SKM-1 treated with dmso at 0.1 percent for 144 hours (cell line): ENCODE data around the gene SNX32.
A peak's percentile ranks its signal among the peaks of the same experiment; 100 is the strongest.

ENCODE experiments used
- DNase-seq: peaks from one replicate; lab custom pipeline; 2025; ENCODE audit not compliant: unreplicated experiment; lab: John Stamatoyannopoulos, UW

Gene SNX32

DNA sequence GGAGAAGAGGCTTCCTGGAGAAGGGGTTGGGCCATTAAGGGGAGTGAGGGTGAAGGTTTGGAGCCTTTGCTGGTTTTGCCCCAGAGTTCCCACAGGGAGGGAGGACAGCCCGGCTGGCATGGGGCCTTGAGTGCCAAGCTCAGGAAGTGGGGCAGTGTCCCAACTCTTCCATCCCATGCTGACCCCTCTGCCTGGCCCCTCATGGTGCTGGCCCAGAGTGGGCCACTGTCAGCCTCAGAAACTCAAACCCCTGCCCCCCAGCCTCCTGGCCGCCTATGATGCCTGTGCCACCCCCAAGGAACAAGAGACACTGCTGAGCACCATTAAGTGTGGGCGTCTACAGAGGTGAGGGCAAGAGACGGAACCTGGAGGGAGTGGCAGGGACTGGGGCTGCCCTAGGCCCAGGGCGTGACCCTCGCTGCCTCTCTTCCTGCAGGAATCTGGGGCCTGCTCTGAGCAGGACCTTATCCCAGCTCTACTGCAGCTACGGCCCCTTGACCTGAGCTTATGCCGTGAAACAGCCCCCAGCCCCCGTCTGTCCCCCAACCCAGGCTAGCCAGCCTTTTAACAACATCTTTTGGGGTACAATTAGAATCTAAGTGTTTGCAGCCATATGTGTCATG is 31.9 kb downstream of the SNX32 start:
- no peak for DNase-seq

DNA sequence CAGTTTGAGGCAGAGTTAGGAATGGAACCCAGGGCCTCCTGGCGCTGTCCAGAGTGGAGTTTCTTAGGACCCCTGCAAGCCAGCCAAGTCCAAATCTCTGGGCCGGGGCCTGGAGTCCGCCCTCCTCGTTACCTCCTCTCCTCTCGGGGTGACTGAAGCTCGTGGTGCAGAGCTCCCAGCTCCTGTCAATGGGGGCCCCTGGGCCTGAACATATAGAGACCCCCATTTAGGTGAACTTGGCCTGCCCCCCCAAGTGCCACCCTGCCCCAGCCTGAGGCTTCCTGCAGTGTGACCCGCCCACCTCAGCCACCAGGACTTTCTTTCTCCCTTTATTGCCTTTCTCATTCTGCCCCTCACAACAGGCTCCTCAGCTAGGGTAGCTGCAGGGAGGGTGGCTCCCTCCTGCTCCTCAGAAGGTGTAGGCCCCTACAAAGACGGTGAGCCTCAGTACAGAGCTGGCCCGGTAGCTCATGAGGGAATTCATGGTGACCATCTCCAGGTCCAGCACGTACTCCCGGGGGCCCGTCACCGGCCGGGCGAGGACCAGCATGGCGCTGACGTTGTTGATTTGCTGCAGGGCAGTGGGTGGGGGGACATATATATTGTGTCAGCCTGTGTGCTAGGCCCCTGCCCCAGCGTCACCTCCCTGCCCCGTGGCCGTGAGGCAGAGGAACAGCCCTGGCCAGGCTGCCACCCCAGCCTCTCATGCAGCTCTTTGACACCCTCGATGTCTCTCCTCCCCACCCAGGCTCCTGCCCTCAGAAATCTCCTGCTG is 32.9 kb downstream of the SNX32 start:
- no peak for DNase-seq

DNA sequence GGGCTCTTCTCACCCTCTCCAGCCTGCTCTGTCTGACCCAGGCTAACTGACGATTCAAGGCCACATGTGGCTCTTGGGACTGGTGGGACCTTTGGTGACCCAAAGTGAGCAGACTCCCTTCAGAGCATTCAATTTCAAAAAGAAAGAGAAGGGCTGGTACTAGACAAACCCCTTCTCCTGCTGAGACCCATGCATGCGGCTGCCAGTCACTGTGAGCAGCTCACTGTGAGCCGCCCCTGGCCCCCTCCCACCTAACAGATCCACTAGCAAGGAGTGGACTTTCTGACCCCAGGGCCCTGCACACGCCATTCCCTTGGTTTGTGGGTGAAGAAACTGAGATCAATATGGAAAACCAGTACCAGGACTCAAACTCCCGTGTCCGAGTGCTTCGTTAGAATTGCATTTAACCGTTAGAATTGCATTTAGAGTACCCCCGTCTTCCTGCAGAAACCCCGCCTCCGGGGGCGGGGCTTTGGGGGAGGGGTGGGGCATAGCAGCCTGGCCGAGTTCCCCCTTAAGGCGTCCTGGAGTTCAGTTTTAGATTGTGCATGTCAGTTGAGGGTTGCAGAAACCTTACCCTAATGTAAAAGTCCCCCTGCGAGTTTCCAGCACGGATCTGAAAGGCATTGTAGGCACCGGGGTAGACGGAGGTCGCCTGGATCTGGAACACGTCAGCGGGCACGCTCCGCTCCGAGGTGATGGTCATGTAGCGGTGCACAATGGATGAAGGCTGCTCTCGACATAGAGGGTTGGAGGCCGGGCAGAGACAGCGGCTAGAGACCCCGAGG is 33.7 kb downstream of the SNX32 start:
- DNase-seq: no peak

DNA sequence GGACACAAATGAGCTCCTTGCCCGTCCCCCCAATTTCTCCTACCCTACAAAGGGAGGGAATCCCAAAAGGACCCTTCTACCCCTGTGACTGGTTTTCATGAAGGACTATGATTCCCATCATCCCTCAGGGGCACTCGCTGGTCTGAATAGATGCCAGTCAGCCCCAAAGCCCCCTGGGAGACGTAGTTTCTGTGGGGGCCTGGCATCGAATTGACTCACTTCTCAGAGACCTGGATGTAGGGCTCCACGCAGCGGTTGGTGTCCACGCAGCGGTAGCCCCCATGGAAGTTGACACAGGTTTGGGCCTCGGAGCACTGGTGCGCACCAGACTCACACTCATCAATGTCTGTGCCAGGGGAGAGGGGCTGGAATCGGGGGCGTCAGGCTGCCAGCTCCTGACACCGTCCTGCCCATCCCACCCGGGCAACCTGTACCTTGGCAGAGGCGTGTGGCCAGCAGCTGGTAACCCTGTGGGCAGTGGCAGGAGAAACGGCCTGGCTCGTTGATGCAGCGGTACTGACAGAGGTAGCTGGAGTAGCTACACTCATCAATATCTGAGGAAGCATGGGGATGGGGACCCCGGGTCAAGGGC is 34.4 kb downstream of the SNX32 start:
- DNase-seq: no peak

DNA sequence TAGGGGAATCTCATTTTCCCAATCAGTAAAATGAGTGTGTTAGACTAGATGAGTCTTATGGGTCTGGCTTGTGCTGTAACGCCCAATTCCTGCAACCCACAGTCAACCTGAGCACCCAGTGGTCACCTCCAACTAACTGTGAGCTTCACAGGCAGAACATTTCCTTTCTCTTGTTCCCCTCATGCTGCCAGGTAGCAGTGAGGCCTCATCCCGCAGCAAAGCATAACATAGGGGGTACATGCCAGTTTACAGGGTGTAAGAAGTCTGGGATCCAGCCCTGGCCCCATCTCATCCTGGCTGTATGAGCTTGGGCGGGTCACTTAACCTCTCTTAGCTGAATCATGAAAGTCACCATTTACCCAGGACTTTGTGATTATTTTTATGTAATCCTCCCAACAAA is 35.1 kb downstream of the SNX32 start:
- DNase-seq: no peak

DNA sequence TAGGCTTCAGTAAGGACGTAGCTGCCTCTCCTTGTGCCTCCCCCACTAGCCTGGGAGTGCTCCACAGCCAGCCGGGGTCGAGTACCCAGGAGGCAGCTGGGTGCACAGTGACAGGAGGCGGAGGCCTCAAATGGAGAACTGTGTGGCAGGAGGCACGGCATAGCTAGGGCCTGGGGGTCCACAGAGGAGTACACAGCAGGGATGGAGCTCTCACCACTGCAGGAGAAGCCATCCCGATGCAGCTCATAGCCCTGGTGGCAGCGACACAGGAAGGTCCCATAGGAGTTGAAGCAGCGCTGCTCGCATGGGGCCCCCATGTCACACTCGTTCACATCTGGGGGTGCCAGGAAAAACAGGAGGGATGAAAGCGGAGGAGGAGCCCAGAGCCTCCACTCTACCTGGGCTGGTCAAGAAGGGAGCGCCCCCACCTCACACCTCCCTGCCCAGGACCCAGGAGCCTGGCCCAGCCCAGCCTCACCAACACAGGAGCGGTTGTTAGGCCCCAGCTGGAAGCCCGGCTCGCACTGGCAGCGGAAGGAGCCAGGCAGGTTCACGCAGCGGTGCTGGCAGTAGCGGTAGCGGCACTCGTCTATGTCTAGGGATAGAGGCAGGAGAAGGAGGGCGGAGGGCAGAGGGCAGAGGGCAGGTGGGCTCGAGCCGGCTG is 36.0 kb downstream of the SNX32 start:
- no peak for DNase-seq

DNA sequence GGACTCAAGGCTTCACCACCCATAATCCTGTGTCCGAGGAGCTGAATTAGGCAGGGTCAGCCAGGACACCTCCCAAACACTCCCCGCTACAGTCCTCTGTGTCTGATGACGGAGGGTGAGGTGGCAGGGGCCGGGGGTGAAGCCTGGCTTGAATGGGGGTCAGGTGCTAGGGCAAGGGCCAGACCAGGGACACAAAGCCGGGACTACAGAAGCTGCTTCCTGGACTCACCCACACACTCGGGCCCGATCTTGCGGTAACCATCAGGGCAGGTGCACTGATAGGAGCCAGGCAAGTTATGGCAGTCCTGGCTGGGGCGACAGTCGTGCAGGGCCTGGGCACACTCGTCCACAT is 36.5 kb downstream of the SNX32 start:
- DNase-seq: no peak

DNA sequence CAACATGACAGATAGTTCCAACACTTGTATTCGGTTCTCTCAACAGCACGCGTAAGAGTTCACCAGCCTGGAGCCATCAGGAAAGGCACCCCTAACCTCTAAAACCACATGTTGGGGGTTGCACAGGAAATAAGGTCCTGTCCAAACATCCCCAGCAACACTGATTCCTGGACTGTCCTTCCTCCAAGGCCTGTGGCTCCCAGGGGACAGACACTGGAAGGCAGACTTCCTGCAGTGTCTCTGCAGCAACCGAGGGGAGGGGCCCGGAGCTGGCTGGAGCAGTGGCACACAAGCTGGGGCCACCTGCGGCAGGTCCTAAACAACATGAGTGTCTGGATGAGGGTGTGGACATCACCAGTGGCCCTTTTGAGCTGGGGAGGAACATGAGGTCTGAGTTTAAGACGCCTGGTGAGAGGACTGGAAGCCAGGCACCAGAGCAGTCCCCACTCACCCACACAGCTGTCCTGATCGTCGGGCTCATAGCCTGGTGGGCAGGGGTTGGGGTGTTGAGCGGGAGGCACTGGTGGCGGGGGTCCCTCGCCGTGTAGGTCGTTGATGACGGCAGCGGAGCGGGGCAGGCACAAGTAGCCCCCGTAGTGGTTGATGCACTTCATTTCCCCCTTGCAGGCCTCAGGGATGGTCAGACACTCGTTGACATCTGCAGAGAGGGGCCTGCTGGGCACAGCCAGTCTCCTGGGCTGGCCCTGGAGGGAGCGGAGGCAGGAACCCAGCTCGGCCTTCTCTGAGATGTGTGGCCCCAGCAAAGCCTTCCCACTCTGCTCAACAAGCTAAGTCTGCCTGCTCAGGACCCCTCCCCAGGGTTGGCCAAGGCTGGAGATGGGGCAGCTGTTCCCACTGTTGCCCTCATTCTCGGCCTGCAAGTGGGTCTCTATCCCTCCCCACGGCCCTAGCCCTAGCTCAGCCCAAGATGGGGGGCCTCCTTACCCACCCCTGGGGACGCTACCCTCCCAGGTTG is 37.2 kb downstream of the SNX32 start:
- DNase-seq: no peak

DNA sequence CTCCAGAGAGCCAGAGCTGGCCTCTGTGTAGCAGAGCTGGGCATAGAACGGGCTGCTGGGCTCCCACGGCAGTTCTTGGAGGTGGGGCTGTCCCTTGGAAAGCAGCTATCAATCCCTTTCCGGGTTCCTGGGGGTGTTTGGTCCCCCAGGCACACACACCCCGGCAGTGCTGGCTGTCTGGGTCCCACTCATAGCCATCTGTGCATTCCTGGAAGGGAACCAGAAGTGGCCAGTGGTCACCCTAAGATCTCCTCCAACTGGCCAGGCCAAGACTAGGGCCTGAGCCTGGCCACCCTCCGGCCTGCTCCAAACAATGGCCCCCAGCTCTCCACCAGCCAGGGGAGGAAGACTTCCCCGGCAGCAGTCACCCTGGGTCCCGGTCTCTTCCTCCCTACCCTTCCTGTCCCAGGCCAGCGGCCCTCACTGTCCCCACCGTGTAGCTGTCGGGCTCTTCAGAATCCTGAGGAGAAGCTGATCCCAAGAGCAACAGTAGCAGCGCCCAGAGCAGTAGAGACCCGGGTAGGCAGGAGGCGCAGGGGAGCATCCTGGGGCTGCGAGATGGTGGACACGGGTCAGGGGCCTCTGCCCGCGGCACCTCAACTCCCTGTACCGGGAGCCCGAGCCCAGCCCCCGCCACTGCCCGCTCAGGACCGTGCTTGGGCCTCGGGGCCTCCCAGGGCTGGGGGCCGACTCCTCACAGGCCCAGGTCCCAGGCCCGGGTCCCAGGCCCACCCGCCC is 38.2 kb downstream of the SNX32 start:
- DNase-seq: no peak

DNA sequence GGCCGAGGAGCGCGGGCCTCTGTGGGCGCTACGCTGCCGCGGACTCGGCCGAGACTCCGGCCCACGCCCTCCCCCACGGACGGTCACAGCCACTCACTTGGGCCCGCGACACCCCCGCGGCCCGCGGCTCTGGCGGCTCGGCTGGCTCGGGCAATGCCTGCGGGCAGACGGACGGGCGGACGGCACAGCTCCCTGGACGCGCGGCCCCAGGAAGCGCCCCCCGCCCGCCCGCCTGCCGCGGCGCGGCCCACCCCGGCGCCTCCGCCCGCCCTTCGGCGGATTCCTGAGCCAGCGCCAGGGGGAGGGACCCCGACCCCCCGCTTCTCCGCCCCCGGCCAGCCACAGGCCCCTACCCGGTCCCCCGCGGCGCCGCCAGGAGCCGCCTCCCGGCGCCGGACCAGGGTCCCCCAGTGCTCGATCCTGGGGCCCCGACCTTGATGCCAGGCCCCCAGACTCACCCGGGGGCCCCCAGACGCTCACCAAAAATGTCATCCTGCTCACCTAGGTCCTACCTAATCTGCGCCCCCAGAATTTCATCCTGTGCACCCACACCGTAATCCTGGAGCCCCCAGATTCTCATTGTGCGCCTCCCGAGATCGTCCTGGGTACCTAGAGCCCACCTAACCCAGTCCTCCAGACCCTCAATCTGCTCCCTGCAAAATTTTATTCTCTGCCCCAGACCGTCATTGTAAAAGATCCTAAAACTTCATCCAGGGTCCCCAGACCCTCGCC is 39.0 kb downstream of the SNX32 start, which contains the start of gene EFEMP2:
EFEMP2 (minus strand) TSS at position 215 of the 732 bp plus-strand sequence. CDS start 446 bp downstream, outside the sequence.
- no peak for DNase-seq

DNA sequence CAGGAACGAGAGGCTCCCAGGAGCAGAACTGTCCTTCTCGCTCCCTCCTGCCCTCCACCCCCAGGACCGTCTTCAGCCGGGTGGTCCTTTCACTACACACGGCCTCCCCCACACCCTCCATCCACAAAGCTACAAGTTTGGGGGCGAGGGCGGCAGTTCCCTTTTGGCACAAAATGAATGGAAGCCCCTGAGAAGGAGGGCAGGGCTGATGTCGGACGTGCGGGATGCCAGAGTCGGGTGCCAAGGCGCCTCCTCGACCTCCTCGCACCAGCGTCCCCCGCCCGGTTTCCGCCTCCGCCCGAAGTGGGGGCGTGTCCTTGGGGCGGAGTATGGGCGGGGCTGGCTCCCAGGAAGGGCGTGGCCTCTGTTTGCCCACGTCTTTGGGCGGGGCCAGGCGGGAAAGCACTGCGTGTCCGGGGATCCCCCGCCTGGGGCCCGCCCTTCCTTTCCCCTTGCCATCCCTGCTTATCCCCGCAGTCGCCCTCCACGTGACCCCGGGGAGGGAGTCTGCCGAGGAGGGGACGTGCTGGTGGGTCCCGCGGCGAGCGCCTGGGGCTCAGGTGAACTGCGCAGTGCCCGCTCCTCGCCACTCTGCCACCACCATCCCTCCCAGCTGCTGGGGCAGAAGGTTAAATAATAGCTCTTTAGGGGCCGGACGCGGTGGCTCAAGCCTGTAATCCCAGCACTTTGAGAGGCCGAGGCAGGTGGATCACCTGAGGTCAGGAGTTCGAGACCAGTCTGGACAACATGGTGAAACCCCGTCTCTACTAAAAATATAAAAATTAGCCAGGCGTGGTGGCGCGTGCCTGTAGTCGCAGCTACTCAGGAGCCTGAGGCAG is 39.8 kb downstream of the SNX32 start:
- peak; percentile 83 for DNase-seq

DNA sequence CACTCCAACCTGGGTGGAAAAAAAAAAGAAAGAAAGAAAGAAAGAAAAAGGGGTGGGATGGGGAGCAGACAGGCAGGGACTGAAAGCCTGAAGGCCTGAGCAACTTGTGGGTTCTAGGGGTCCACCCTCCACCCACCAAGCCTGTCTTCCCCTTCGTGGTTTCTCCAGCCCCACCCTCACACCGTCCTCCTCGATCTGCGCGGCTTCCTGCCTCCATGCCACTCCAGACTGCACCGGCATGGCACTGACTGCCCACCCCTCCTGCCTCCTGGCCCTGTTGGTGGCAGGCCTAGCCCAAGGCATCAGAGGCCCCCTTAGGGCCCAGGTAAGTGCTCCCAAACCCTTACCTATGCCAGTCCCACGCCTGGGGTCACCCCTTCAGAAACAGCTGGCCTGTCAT is 45.9 kb downstream of the SNX32 start, which contains the start of gene CTSW:
CTSW (plus strand) TSS at position 221 of the 400 bp plus-strand sequence; CDS start at position 239, 18 bp downstream.
- DNase-seq: no peak

DNA sequence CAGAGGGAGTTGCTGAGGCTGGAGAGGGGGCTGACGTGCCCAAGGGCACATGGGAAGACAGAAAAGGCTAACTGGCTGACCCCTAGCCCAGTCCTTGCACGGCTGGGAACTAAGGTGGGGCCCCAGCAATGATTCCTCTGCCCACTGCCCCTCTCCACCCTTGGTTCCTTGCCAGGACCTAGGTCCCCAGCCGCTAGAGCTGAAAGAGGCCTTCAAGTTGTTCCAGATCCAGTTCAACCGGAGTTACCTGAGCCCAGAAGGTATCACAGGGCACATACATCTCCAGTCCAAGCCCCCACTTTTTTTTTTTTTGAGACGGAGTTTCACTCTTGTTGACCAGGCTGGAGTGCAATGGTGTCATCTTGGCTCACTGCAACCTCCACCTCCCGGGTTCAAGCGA is 46.3 kb downstream of the SNX32 start:
- DNase-seq: no peak

DNA sequence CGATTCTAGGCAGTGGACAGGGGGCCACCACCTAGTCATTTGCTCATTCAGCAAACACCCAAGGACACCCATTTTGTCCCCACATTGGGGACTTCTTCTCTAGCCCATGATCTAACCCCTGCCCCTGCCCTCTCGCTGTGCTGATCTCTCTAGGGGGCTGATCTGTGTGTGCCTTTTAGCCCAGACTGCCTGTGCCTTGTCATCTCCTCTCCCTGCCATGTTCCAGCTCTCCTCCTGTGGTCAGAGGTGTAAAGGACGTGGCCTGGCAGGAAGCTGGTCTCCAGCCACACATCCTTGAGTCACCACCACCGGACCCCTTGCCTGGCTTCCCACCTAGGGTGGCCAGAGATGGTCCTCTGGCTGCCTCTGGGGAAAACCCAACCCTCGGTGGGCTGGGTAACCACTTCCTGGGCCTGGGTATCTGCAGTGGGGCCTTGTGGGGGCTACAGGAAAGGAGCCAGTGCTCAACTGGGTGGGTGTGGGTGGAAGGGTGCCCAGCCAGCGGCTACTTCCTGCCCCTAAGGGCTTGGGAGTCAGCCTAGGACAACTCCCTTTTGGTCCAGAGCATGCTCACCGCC is 47.2 kb downstream of the SNX32 start:
- DNase-seq: no peak

DNA sequence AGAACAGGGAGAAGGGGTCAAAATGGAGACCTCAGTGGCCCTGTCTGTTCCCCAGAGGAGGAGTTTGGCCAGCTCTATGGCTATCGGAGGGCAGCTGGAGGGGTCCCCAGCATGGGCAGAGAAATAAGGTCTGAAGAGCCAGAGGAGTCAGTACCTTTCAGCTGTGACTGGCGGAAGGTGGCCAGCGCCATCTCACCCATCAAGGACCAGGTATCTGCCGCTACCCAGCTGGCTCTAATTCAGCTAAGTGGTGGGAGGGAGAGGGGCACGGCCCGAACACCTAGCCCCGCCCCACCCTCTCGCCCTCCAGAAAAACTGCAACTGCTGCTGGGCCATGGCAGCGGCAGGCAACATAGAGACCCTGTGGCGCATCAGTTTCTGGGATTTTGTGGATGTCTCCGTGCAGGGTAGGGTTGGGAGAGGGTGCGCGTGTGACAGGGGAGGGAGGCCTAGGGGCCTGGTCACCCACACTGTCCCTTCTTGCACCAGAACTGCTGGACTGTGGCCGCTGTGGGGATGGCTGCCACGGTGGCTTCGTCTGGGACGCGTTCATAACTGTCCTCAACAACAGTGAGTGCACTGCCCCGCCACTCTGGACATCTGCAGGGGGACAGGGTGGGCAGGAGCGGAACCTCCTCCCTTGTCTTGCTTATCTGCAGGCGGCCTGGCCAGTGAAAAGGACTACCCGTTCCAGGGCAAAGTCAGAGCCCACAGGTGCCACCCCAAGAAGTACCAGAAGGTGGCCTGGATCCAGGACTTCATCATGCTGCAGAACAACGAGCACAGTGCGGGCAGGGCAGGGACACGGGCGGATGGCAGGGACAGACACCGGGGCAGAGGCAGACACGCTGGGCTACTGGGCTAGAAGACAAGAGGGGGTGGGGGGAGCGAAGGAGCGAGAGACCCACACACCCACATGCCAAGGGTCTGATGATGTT is 48.6 kb downstream of the SNX32 start:
- DNase-seq: no peak
